ENCODE data around the gene PILRB.
"Not testable (repeated sequence)": the region's sequence is repeated elsewhere in the genome, so short reads cannot be mapped to it uniquely, and the experiment has no call there.

Gene PILRB

GRCh38 chr7:100376066-100376465 is 18.1 kb downstream of the PILRB start:
- no peak for DNase-seq (ENCODE audit: extremely low read depth, low read depth)
- TF ChIP-seq CTCF (IDR thresholded peaks at IDR 0.05; ENCODE audit: low read depth, low read length), result no peak

- DNase-seq (ENCODE audit: extremely low read depth, low read depth), result no peak
- TF ChIP-seq CTCF (IDR thresholded peaks at IDR 0.05; ENCODE audit: low read depth, low read length), result no peak
Measured at GRCh38 chr7:100378114-100378755, 20.3 kb downstream of the PILRB start.

- no peak for DNase-seq (ENCODE audit: extremely low read depth, low read depth)
Measured at GRCh38 chr7:100380196-100380595, 22.3 kb downstream of the PILRB start.

GRCh38 chr7:100381531-100382233 is 23.8 kb downstream of the PILRB start:
- DNase-seq (ENCODE audit: extremely low read depth, low read depth), result not testable (repeated sequence)

More at GRCh38 chr7:100380196-100380595, 22.3 kb downstream of the PILRB start:
- no peak for TF ChIP-seq CTCF (IDR thresholded peaks at IDR 0.05; ENCODE audit: low read depth, low read length)

GRCh38 chr7:100382234-100382853 is 24.4 kb downstream of the PILRB start:
- DNase-seq (ENCODE audit: extremely low read depth, low read depth), result not testable (repeated sequence)

- no peak for DNase-seq (ENCODE audit: extremely low read depth, low read depth)
- TF ChIP-seq CTCF (IDR thresholded peaks at IDR 0.05; ENCODE audit: low read depth, low read length), result no peak
Measured at GRCh38 chr7:100384628-100385294, 26.8 kb downstream of the PILRB start.

GRCh38 chr7:100386940-100387339 is 29.0 kb downstream of the PILRB start:
- DNase-seq (ENCODE audit: extremely low read depth, low read depth), result no peak
- TF ChIP-seq CTCF (IDR thresholded peaks at IDR 0.05; ENCODE audit: low read depth, low read length), result no peak

GRCh38 chr7:100387695-100388094 is 29.8 kb downstream of the PILRB start:
- DNase-seq (ENCODE audit: extremely low read depth, low read depth), result no peak
- TF ChIP-seq CTCF (IDR thresholded peaks at IDR 0.05; ENCODE audit: low read depth, low read length), result no peak

Measured in AG09319 (cell line).